Fibroblast of skin of left quadriceps (primary cell): Measurements from ENCODE around the gene MYLIP.
"Not testable (repeated sequence)": the region's sequence is repeated elsewhere in the genome, so short reads cannot be mapped to it uniquely, and the experiment has no call there.

ENCODE experiments used
- DNase-seq, 2 experiments: peaks; one replicate each; pipeline ENCODE4 v3.0.0-alpha.2; 2013; ENCODE audit warnings: low read depth in 2 of 2

MYLIP gene

GRCh38 chr6:16173167-16173940, 44.5 kb downstream of the MYLIP start:
- DNase-seq: no peak

GRCh38 chr6:16174416-16175078, 45.7 kb downstream of the MYLIP start:
- no peak for DNase-seq

- not testable (repeated sequence) for DNase-seq
These were observed 47.7 kb downstream of the MYLIP start for GRCh38 chr6:16176600-16176999.

- no peak for DNase-seq
These were observed 49.0 kb downstream of the MYLIP start for GRCh38 chr6:16177881-16178280.

- DNase-seq: no peak
These were observed 49.5 kb downstream of the MYLIP start for GRCh38 chr6:16178351-16178750.

- DNase-seq: no peak
These were observed 50.2 kb downstream of the MYLIP start for GRCh38 chr6:16179063-16179462.

GRCh38 chr6:16179970-16180431, 51.1 kb downstream of the MYLIP start:
- no peak for DNase-seq

- DNase-seq: no peak
These were observed 52.0 kb downstream of the MYLIP start for GRCh38 chr6:16180696-16181438.

GRCh38 chr6:16181439-16182297, 52.8 kb downstream of the MYLIP start:
- DNase-seq: no peak

- peak; percentile 42 to 43 for DNase-seq
These were observed 54.3 kb downstream of the MYLIP start for GRCh38 chr6:16183187-16183664.

GRCh38 chr6:16184129-16184528, 55.2 kb downstream of the MYLIP start:
- no peak for DNase-seq

GRCh38 chr6:16184551-16184950, 55.7 kb downstream of the MYLIP start:
- no peak for DNase-seq

- no peak for DNase-seq
These were observed 58.3 kb downstream of the MYLIP start for GRCh38 chr6:16187176-16187575.

GRCh38 chr6:16190214-16190613, 61.3 kb downstream of the MYLIP start:
- no peak for DNase-seq

- DNase-seq: no peak
These were observed 67.5 kb downstream of the MYLIP start for GRCh38 chr6:16196260-16196983.

- DNase-seq: no peak
These were observed 68.2 kb downstream of the MYLIP start for GRCh38 chr6:16196984-16197546.
